NOMO-1 treated with dmso at 0.1 percent for 144 hours (cell line): Measurements from ENCODE around the gene C16orf89.
"Not testable (repeated sequence)": the region's sequence is repeated elsewhere in the genome, so short reads cannot be mapped to it uniquely, and the experiment has no call there.

ENCODE experiments used
- DNase-seq: peaks from one replicate; lab custom pipeline; 2025; ENCODE audit not compliant: unreplicated experiment; lab: John Stamatoyannopoulos, UW

The C16orf89 gene

GRCh38 chr16:5084802-5085201 is 19.0 kb upstream of the C16orf89 start:
- not testable (repeated sequence) for DNase-seq

GRCh38 chr16:5084099-5084731 is 18.5 kb upstream of the C16orf89 start:
- not testable (repeated sequence) for DNase-seq

- DNase-seq: not testable (repeated sequence)
These were observed 17.9 kb upstream of the C16orf89 start for GRCh38 chr16:5083646-5084045.

- DNase-seq: not testable (repeated sequence)
These were observed 15.2 kb upstream of the C16orf89 start for GRCh38 chr16:5080996-5081395.

- DNase-seq: not testable (repeated sequence)
These were observed 14.7 kb upstream of the C16orf89 start for GRCh38 chr16:5080461-5080860.

GRCh38 chr16:5078626-5079025 is 12.9 kb upstream of the C16orf89 start:
- no peak for DNase-seq

GRCh38 chr16:5077304-5077703 is 11.5 kb upstream of the C16orf89 start:
- no peak for DNase-seq

GRCh38 chr16:5075637-5076036 is 9.9 kb upstream of the C16orf89 start:
- DNase-seq: no peak

- DNase-seq: not testable (repeated sequence)
These were observed 8.0 kb upstream of the C16orf89 start for GRCh38 chr16:5073771-5074170.

- DNase-seq: no peak
These were observed 7.5 kb upstream of the C16orf89 start for GRCh38 chr16:5073279-5073629.

GRCh38 chr16:5072334-5073278 is 6.8 kb upstream of the C16orf89 start:
- DNase-seq: no peak

GRCh38 chr16:5071681-5072333 is 6.1 kb upstream of the C16orf89 start, which contains the start of gene ALG1:
ALG1 (plus strand) TSS chr16:5071843; CDS start chr16:5071850, 7 bp downstream.
- DNase-seq: peak; percentile 68

- no peak for DNase-seq
These were observed 5.6 kb upstream of the C16orf89 start for GRCh38 chr16:5071341-5071680.

- DNase-seq: no peak
These were observed 4.9 kb upstream of the C16orf89 start for GRCh38 chr16:5070431-5071186.

- DNase-seq: no peak
These were observed 4.1 kb upstream of the C16orf89 start for GRCh38 chr16:5069854-5070253.

GRCh38 chr16:5069048-5069447 is 3.3 kb upstream of the C16orf89 start:
- no peak for DNase-seq

GRCh38 chr16:5066511-5066910 is 755 bp upstream of the C16orf89 start:
- DNase-seq: no peak

GRCh38 chr16:5065326-5065725 is 430 bp downstream of the C16orf89 start:
- DNase-seq: no peak

- no peak for DNase-seq
These were observed 841 bp downstream of the C16orf89 start for GRCh38 chr16:5064915-5065314.

- DNase-seq: no peak
These were observed 2.7 kb downstream of the C16orf89 start for GRCh38 chr16:5062790-5063765.
